HEK293T (cell line): ENCODE data around the gene MMP11.

Experiments used
- BHLHE40 ChIP-seq: fragments of 450-650 bp; IDR thresholded peaks from 2 replicates; pipeline ENCODE4 v1.6.1; 2016; ENCODE audit warnings: mild to moderate bottlenecking, moderate library complexity, borderline replicate concordance
- ELF4 ChIP-seq: fragments of 450-650 bp; IDR thresholded peaks from 2 replicates; pipeline ENCODE4 v1.6.1; 2017; ENCODE audit warnings: antibody characterized with exemption
- FOXM1 ChIP-seq: fragments of 450-650 bp; IDR thresholded peaks from 2 replicates; pipeline ENCODE4 v1.6.1; 2017; ENCODE audit warnings: mild to moderate bottlenecking, borderline replicate concordance
- HDGF ChIP-seq: fragments of 450-650 bp; IDR thresholded peaks from 2 replicates; pipeline ENCODE4 v1.6.1; 2017; ENCODE audit warnings: antibody characterized with exemption, borderline replicate concordance
- L3MBTL2 ChIP-seq: fragments of 450-650 bp; conservative IDR thresholded peaks from 2 replicates; pipeline ENCODE4 v1.6.1; 2016; ENCODE audit warnings: mild to moderate bottlenecking
- LEF1 ChIP-seq: fragments of 450-650 bp; IDR thresholded peaks from 2 replicates; pipeline ENCODE4 v1.6.1; 2017; ENCODE audit warnings: mild to moderate bottlenecking, borderline replicate concordance
- NFRKB ChIP-seq: fragments of 450-650 bp; IDR thresholded peaks from 2 replicates; pipeline ENCODE4 v1.6.1; 2016; ENCODE audit warnings: mild to moderate bottlenecking, moderate library complexity
- SP1 ChIP-seq: fragments of 450-650 bp; IDR thresholded peaks from 2 replicates; pipeline ENCODE4 v1.6.1; 2017

- TF ChIP-seq FOXM1 = no peak
- TF ChIP-seq NFRKB = no peak
- no peak for TF ChIP-seq SP1
- no peak for TF ChIP-seq HDGF
- no peak for TF ChIP-seq ELF4
- no peak for TF ChIP-seq LEF1
- no peak for TF ChIP-seq BHLHE40
- TF ChIP-seq L3MBTL2 = no peak
These were observed 22.8 kb upstream of the MMP11 start for GRCh38 chr22:23749841-23750301.
